Stomach (tissue), 4 donors: Measurements from ENCODE around the gene GSPT1.

Experiments
- POLR2A ChIP-seq, 4 donors: fragments of 450-650 bp; IDR thresholded peaks; one replicate each; pipeline ENCODE4 v1.6.1; 2016; ENCODE audit warnings: antibody characterized with exemption in 4 of 4, control low read depth in 2 of 4, mild to moderate bottlenecking in 1 of 4, moderate library complexity in 1 of 4
- TF ChIP-seq, protein P1 (sequence below), 7 experiments: fragments of 450-650 bp in 4 of 7; fragments of 200-600 bp in 3 of 7; sonication (generic) in 3 of 7; IDR thresholded peaks; one replicate each; pipeline ENCODE4 v1.5.1; 2016 to 2019; ENCODE audit warnings: antibody characterized with exemption in 7 of 7, control low read depth in 2 of 7, mild to moderate bottlenecking in 1 of 7

DNA sequence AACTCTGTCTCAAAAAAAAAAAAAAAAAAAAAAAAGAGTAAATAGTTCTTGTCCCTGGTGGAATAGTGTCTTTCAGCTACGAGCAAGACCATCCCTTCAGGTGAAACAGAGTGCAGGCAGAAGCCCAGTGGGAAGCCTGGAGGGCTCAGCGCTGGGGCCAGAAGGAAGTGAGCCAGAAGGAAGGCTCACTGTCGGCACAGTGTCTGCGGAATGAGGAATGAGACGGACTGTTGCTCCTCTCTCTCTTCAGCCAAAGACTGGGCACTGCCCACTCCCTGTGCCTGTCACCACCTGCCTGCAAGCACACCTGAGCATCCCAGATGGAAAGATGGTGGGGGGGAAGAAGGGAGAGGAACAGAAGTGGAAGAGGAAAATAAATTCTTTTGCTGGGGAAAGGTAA lies 71.9 kb downstream of the GSPT1 start:
- TF ChIP-seq, protein P1, sequence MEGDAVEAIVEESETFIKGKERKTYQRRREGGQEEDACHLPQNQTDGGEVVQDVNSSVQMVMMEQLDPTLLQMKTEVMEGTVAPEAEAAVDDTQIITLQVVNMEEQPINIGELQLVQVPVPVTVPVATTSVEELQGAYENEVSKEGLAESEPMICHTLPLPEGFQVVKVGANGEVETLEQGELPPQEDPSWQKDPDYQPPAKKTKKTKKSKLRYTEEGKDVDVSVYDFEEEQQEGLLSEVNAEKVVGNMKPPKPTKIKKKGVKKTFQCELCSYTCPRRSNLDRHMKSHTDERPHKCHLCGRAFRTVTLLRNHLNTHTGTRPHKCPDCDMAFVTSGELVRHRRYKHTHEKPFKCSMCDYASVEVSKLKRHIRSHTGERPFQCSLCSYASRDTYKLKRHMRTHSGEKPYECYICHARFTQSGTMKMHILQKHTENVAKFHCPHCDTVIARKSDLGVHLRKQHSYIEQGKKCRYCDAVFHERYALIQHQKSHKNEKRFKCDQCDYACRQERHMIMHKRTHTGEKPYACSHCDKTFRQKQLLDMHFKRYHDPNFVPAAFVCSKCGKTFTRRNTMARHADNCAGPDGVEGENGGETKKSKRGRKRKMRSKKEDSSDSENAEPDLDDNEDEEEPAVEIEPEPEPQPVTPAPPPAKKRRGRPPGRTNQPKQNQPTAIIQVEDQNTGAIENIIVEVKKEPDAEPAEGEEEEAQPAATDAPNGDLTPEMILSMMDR (IDR thresholded peaks at IDR 0.05), result no peak
- TF ChIP-seq POLR2A (IDR thresholded peaks at IDR 0.05), result no peak
